GM10266 (cell line): ENCODE results near the gene ATOH7.
"Not testable (repeated sequence)": the region's sequence is repeated elsewhere in the genome, so short reads cannot be mapped to it uniquely, and the experiment has no call there.

Experiments used
- DNase-seq: peaks from one replicate; pipeline ENCODE4 v3.0.0; 2012; ENCODE audit errors: extremely low spot score
- TF ChIP-seq, protein P1 (sequence below): IDR thresholded peaks from 2 replicates; pipeline ENCODE4 v1.5.1; 2012; ENCODE audit warnings: mild to moderate bottlenecking, low read depth; ENCODE audit not compliant: control insufficient read depth, insufficient read depth; ENCODE audit errors: missing control alignments

Gene ATOH7

DNA sequence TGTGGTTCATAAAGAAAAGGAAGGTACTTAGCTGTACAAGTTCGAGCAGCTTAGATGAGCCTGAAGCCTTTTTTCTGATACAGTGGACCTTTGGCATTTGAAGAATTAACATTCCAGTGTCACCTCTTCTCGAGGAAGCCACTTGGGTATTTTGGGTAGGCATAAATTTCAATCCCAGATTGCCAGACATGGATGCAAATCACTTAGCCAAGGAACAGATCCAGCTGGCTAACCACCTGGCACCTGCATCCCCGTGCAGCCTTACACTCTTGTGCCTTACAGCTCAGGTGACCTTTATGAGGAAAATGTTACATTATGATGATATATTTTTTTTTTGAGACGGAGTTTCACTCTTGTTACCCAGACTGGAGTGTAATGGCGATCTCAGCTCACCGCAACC is 16.0 kb upstream of the ATOH7 start:
- TF ChIP-seq, protein P1, sequence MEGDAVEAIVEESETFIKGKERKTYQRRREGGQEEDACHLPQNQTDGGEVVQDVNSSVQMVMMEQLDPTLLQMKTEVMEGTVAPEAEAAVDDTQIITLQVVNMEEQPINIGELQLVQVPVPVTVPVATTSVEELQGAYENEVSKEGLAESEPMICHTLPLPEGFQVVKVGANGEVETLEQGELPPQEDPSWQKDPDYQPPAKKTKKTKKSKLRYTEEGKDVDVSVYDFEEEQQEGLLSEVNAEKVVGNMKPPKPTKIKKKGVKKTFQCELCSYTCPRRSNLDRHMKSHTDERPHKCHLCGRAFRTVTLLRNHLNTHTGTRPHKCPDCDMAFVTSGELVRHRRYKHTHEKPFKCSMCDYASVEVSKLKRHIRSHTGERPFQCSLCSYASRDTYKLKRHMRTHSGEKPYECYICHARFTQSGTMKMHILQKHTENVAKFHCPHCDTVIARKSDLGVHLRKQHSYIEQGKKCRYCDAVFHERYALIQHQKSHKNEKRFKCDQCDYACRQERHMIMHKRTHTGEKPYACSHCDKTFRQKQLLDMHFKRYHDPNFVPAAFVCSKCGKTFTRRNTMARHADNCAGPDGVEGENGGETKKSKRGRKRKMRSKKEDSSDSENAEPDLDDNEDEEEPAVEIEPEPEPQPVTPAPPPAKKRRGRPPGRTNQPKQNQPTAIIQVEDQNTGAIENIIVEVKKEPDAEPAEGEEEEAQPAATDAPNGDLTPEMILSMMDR, result no peak
- DNase-seq, result no peak

DNA sequence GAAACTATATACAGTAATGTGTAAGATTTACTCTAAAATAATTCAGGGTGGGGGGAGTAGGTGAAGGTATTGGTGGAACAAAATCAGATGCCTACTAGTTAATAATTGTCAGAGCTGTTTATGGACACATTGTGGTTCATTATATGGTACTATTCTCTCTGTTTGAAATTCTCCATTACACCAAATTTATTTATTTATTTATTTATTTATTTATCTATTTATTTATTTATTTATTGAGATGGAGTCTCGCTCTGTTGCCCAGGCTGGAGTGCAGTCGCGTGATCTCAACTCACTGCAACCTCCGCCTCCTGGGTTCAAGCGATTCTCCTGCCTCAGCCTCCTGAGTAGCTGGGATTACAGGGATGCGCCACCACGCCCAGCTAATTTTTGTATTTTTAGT is 14.5 kb upstream of the ATOH7 start:
- not testable (repeated sequence) for DNase-seq

DNA sequence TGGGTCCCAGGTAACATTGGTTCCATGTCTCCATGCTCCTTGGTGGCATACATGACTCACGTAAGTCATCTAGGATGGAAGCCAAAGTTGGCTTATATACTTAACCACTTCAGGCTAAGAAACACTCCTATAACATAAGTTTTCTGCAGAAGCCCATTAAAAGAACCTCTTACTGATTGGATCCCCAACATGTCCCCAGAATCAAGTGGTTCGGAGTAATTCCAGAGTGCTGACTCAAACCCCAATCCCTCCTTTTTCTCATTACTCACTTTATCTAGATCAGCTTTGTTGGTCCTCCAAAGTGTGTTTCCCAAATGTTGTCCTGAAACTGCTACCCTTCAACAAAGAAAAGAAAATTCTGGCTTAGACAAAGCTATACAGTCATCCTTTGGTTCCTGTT is 10.1 kb upstream of the ATOH7 start:
- no peak for DNase-seq
- TF ChIP-seq, protein P1, result no peak

DNA sequence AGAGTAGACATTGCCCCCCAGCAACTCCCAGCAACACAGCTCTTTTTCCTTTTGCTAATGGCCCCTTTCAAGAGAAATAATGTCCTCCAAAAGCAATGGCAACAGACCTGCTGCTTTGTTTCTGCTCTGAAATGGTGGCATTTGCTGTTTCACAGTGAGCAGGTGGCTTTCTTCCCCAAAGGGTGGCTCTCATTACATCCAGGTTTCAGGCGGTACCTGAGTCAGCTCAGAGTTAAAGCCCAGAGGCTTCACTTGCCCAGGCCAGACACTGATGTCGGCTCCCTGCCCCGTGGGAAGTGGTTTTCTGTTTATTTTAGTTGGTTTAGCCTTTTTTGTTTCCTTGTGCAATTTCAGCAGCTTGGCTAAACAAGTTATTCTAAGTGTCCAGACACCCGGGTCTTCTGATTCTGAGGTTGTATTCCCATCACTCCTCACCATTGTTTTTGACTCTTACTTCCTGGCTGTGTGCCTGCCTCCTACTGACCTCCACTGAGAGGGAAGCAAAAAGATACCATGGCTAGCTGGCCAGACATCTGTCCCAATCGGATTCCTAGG is 7.8 kb upstream of the ATOH7 start:
- TF ChIP-seq, protein P1, result no peak
- no peak for DNase-seq

DNA sequence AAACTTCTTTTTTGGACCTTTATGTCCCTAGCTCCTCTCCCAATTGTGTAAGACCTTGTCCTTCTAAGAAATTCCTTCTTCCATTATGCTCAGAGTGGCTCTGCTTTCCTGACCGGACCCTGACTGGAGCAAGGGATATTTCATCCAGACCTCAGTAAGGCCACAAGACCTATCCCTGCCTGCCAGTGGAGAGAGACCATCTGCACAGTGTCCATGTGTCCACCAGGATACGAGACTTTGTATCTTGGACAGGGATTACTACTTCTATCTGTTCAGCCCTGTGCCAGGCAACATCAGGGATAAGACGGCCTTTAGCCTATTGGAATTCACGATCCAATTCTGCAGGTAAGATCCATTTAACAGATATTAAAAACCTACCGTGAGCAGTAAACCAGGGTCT is 7.2 kb upstream of the ATOH7 start:
- no peak for DNase-seq

DNA sequence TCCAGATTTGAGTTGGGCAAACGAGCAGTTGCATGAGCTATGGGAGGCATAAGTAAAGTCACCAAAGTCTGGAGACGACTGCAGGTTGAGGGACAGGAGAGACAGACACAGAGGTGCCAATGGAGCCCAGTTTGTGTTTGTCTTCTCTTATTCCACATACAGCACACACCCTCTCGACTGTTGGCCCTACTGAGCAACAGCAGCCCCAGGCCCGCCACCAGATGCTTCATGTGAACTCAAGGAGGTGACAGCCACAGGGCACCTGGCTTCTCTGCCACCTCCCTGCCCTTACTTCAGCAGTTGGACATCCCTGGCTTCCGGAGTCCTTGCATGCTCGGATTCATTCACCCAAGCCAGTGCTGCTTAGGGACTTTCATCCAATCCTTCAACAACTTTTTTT is 6.5 kb upstream of the ATOH7 start:
- TF ChIP-seq, protein P1, result no peak
- no peak for DNase-seq

More for the DNA sequence above, 7.2 kb upstream of the ATOH7 start:
- TF ChIP-seq, protein P1, result no peak

DNA sequence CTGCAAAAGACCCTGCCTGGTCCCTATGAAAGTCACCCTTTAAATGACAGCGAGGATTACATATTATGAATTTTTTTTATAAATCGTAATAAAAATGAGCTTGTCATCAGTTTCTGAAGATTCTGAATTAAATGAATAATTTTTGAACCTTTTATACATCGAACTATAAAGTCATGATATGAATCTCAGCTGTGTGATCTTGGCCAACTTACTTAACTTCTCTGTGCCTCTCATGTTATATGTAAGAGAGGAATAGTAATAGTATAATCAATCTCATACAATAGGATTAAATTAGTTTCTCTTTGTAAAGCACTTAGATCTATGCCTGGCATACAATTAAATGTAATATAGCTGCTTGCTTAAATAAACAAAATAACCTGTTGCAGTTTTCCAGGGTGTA is 5.3 kb upstream of the ATOH7 start:
- TF ChIP-seq, protein P1, result no peak
- no peak for DNase-seq

DNA sequence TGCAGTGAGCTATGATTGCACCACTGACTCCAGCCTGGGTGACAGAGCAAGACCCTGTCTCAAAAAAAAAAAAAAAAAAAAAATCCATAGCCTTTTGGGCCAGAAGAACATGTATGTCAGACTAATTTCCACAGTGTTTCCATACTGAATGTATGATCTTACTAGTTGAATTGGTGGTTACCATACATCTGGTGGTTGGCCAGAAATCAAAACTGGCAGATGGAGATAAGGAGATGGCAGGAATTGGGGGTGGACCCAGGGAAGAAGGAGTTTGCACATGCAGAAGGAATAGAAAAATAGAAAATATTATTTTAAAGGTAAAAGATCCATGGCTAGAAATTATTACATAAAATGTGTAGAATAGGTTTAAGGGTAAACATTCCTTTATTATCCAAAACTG is 3.7 kb upstream of the ATOH7 start:
- no peak for DNase-seq
- TF ChIP-seq, protein P1, result no peak
